Myocyte (in vitro differentiated cells): ENCODE results near the gene PRSS8. TPM values are rescaled to one million over a fixed set of nuclear protein-coding genes. Genes with fewer than 3 reads are reported as not detected.
A peak's percentile ranks its signal among the peaks of the same experiment; 100 is the strongest.

ENCODE experiments used
- DNase-seq: peaks from one replicate; pipeline ENCODE4 v3.0.0-alpha.2; 2012; ENCODE audit warnings: low read depth
- total RNA-seq: library from RNA; depleted of rRNA; stranded (reverse); fragments of >200 nt; gene quantifications from 2 replicates; pipeline ENCODE4 v1.2.3, GENCODE V29; 2014

PRSS8 gene
- total RNA-seq, 1 donor from 2014 or later = 0.08 TPM

GRCh38 chr16:31129568-31130335, 5.8 kb downstream of the PRSS8 start:
- no peak for DNase-seq

- no peak for DNase-seq
Measured at GRCh38 chr16:31128711-31129567, 6.6 kb downstream of the PRSS8 start.

GRCh38 chr16:31127182-31127581, 8.3 kb downstream of the PRSS8 start:
- DNase-seq = no peak

GRCh38 chr16:31125844-31126243, 9.7 kb downstream of the PRSS8 start:
- no peak for DNase-seq

DNA sequence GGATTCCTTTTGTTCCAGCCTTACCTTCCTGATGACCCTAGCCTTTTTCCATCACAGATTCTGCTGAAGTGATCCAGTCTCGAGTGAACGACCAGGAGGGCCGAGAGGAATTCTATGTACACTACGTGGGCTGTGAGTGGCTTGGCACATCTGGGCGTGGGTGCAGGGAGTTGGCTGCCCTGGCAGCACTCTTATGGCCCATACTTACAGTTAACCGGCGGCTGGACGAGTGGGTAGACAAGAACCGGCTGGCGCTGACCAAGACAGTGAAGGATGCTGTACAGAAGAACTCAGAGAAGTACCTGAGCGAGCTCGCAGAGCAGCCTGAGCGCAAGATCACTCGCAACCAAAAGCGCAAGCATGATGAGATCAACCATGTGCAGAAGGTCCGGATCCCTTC, 15.4 kb downstream of the PRSS8 start:
- no peak for DNase-seq

DNA sequence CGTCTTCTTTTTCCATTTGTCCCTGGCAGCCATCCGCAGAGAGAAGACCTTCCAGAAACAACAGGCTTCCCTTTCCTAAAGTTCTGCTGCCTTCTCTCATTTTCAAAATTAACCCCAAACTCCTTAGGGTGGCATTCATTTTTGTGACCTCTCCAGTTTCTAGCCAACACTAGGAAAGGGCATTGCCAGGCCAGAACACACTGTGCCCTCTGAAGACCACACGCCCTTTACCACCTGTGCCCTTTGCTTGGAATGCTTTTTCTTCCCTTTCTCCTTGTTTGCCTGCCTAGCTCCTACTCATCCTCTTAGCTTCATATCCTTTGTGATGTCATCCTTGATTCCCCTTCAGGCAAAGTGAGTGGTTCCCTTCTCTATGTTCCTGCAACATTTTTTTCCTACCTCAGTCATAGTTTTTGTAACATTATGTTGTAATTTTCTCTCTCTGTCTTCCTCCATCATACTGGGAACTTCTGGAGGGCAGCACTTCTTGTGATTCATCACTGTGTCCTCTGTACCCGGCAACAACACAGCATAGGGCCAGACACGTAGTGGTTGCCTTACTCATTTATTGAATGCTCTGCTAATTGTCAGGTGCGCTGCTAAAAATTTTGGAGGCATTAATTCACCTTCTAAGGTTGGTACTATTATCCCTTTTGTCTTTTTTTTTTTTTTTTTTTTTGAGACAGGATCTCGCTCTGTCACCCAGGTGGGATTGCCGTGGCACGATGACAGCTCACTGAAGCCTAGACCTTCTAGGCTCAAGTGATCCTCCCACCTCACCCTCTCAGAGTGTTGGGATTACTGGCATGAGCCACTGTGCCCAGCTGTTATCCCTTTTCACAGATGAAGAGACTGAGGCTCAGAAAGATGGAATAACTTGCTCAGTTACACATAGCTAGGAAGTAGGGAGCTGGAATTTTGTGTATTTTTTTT, 17.0 kb downstream of the PRSS8 start:
- peak; percentile 44 for DNase-seq

- DNase-seq = peak; percentile 99
Measured at GRCh38 chr16:31117384-31118222, 17.9 kb downstream of the PRSS8 start, which contains the start of gene KAT8. Gene KAT8 (plus strand): TSS chr16:31117664. CDS start chr16:31117682, 18 bp downstream.

- DNase-seq = no peak
Measured at GRCh38 chr16:31114468-31114867, 21.1 kb downstream of the PRSS8 start.

DNA sequence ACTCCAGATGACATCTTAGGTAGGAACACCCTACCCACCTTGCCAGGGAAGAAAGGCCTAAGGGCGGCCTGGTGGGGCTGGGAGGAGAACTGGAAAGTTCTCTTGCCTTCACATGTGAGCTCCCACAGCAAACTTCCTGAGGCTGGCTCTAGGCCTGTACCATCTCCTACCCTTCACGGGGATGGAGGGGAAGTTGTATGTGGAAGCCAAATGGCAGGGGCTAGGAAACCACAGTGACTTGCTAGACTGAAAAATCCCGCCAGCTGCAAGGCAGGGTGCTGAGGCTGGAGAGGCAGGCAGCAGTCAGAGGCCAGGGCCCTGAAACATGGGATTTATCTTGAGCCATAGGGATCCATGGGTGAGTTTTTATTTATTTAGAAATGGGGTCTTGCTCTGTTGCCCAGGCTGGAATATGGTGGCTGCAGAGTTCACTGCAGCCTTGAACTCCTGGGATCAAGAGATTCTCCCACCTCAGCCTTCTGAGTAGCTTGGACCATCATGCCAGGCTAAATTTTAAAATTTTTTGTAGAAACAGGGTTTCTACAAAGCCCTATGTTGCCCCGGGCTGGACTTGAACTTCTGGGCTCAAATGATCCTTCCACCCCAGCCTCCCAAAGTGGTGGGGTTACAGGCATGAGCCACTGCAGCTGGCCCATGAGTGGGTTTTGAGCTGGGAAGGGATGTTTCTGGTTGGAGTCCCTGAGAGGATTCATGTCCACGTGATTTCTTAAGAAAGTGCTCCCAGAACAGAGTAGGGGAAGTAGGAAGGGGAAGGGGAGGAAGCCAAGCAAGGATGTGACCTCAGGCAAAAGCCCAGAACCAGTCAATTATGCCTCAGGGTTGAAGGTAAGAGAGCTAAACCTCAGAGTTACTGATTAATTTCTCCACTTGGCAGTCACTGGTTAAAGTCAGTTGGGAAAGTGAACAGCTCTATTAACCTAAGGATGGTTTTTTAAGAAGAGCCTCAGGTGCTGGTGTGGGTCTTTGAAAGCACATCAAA, 22.1 kb downstream of the PRSS8 start:
- DNase-seq = peak; percentile 78

GRCh38 chr16:31112711-31113110, 22.8 kb downstream of the PRSS8 start:
- no peak for DNase-seq

DNA sequence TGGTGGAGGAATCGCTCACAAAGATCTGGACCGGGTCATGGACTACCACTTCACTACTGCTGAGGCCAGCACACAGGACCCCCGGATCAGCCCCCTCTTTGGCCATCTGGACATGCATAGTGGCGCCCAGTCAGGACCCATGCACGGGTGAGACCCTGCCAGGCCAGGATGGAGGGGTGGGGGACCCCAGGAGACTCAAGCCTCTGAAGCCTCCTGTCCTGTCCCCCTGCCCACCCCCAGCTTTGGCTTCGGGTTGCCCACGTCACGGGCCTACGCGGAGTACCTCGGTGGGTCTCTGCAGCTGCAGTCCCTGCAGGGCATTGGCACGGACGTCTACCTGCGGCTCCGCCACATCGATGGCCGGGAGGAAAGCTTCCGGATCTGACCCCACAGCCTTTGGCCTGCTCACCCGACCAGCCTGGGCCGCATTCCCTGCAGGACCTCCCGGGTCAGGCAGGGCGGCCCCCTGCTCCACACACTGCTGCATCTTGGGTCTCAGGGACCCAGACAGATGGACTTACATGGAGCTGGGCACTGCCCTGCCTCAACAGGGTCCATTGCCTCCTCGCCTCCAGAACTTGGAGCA, 23.6 kb downstream of the PRSS8 start:
- no peak for DNase-seq

DNA sequence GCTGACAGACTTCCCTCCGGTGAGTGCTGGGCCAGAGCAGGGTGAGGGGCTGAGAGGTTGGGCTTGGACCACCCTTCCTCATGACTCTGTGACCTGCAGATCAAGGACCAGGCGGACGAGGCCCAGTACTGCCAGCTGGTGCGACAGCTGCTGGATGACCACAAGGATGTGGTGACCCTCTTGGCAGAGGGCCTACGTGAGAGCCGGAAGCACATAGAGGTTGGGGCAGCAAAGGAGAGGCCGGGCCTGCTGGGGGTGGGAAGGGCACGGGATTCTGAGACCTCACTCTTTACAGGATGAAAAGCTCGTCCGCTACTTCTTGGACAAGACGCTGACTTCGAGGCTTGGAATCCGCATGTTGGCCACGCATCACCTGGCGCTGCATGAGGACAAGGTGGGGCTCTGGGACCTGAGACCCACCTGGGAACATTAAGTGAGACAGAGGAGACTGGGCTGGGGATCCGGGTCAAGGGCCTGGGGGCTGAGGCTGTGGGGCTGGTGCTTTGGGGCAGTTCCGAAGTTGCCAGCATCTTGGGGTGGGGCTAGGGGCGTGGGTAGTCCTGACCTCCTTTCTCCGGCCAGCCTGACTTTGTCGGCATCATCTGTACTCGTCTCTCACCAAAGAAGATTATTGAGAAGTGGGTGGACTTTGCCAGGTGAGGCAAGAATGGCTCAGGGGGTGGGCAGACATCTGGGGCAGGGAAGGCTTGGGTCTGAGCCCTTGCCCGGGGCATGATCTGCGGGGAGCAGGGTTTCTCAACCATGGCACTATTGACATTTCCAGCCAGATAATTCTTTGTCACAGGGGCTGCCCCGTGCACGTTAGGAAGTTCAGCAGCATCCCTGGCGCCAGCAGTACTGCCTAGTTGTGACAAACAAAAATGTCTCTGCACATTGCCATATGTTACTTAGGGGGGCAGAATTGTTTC, 25.2 kb downstream of the PRSS8 start:
- peak; percentile 98 for DNase-seq

DNA sequence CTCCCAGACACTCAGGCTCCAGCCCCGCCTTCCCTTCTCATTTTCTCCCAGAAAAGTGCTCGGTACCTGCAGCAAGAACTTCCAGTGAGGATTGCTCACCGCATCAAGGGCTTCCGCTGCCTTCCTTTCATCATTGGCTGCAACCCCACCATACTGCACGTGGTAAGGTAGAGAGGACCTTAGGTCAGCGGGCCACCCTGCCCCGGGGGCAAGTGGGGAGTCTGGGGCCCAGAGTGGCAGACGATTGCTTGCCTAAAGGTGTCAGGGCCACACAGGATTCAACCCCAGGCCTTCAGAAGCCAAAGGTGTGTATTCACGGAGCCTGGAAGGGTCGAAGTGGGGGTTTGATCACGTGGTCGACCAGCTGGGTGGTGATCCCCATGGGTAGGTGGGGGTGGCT, 25.9 kb downstream of the PRSS8 start:
- no peak for DNase-seq

- no peak for DNase-seq
Measured at GRCh38 chr16:31108794-31109558, 26.6 kb downstream of the PRSS8 start.

GRCh38 chr16:31108035-31108793, 27.3 kb downstream of the PRSS8 start, which contains the start of gene BCKDK:
Gene BCKDK (plus strand): TSS chr16:31108386. CDS start chr16:31109224, 838 bp downstream.
- DNase-seq = peak; percentile 82

DNA sequence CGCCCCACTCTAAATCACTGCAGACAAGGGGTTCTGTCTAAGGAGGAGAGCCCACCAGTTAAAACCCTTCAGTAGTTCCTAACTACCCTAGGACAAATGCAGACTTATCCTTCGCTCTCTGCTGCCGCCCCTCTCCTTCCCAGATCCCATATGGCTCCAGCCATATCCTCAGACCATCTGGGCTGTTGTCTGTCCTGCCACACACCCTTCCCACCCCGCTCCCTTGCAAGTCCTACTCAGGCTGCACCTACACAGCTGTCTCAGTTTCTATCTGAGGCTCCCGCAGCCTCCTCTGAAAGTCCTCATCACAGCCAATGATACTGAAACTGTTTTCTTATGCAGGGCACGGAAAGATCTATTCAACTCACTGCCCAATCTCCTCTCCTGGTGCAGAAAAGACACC, 28.1 kb downstream of the PRSS8 start:
- no peak for DNase-seq
